DMS153 (cell line): ENCODE results near the gene LTBP1.
"Not testable (repeated sequence)": the region's sequence is repeated elsewhere in the genome, so short reads cannot be mapped to it uniquely, and the experiment has no call there.

Source experiments
- DNase-seq: peaks from one replicate; lab custom pipeline; 2025; lab: John Stamatoyannopoulos, UW

LTBP1 gene

GRCh38 chr2:33343387-33343895 lies 396.7 kb downstream of the LTBP1 start:
- DNase-seq: no peak

GRCh38 chr2:33344230-33344629 lies 397.5 kb downstream of the LTBP1 start:
- DNase-seq: no peak

DNA sequence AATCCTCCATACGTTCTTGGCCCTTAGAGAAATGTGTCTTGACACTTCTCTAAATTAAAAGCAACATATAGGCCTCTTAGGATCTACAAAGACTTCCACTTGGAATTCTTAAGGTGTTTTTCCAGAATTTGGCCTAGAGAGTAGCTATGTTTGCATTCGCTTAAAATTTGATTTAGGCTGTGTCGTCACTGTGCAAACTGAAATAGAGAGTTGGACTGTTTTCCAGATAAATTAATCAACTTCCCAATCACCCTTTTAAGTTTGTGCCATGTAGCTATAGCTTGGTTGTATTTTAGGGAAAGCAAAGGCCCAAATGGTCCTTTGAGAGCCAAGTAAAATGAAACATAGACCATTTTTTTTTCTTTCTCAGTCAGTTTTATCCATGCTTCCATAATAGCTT lies 401.1 kb downstream of the LTBP1 start:
- no peak for DNase-seq

- no peak for DNase-seq
Measured at GRCh38 chr2:33350632-33351031, 403.9 kb downstream of the LTBP1 start.

GRCh38 chr2:33351781-33352180 lies 405.0 kb downstream of the LTBP1 start:
- DNase-seq: no peak

DNA sequence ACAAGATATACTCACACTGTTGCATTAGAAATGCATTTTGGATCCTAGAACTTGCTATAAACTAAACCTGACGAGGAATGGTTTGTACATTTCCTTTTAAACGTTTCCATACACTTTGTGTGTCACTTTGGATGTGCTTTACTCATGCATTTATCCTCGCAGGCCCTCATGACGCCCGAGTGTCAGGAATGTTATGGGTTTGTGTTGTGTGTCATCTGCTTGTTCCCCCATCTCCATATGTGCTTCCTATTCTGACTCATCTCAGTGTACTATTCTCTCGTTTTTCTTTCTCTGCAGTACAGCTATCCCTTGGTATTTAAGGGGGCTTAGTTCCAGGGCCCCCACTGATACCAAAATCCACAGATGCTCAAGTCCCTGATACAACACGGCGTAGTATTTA lies 408.2 kb downstream of the LTBP1 start:
- DNase-seq: no peak

DNA sequence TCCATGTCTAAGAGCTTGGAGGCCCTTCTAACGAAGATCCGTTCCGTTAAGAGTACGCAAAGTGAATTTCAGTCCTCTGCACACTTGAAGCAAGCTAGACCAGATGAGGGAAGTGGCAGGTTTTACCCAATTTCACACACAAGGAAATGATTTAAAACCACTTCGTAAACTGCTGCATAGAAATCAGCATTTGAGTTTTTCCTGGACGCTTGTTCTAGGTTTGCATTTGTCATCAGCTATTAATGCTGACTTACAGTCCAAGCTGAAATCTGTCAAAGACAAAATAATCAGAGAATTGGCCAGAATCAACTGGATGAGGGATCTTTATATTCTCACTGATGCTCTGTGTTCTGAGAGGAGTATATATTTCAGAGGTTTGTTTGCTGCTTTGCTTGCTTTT lies 412.1 kb downstream of the LTBP1 start:
- no peak for DNase-seq

DNA sequence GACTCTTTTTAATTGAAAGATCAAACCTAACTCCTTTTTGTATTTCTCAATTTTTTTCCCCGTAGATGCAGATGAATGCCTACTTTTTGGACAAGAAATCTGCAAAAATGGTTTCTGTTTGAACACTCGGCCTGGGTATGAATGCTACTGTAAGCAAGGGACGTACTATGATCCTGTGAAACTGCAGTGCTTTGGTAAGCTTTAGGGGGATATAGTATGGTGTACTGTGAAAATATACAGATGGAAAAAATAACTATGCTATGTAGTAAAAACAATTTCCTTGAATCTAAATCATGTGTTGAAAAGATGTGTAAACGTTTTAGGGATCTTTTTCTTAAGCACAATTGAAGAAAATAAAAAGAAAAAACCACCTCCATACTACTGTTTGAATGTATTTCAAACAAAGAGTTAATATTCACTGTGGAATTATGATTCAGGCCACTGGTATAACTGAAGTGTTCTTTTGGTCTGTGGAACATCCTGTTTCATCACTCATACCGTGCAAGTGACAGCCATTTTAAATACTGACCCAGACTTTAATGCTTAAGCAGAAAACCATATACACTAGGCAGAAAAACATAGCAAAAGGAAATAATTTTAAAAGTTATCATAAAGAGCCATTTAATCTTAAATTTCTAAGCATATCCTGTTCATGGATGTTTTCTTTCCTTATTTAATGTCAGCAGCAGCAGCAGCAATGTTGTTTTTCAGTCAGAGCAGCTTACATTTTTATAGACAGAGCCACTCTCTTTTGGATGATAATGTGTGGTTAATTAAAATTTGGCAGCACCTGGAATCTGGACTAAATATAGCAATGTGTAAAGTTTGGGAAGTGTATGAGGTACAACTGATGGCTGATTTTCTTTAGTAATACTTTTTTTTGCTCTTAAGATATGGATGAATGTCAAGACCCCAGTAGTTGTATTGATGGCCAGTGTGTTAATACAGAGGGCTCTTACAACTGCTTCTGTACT lies 416.9 kb downstream of the LTBP1 start:
- no peak for DNase-seq

DNA sequence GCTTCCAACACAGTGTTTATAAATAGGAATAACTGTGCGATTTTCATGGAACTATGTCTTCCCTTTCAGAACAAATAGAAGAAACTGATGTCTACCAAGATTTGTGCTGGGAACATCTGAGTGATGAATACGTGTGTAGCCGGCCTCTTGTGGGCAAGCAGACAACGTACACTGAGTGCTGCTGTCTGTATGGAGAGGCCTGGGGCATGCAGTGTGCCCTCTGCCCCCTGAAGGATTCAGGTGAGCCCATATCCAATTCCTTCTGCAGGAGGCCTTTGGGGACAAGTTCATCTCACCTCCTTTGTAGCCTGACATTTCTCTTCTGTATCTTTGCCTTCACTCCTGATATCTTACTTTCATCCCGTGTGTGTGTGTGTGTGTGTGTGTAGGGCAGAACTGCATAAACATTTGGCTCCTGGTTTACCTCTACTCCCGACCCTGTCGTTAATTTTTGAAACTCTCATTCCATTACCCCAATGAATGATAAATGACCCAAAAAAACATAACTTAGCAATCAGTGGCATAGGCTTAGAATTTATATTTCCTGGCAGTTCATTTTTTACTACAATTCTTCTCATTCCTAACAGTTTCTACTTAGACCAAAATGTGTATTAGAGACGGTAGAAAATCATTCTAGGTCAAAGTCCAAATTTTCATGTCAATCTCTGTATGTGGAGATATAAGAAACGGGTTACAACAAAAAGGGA lies 418.7 kb downstream of the LTBP1 start:
- no peak for DNase-seq

DNA sequence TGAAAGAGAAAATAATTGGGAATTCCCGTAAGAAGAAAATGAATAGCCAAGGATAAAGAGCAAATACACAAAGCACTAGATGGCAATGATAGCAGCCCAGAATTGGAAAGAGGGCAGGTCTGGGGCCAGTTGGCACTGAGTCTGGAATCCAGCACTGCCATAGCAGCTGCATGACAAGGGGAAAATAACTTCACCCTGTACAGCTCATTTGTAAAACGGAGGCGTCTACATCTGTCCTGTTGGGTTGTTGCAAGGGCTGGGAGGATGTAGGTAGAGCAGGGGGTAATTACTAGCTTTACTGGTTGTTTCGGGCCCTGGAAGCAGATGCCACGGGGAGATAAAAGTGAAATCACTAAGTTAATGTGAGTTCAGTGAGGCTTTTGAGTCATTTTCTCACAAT lies 419.7 kb downstream of the LTBP1 start:
- no peak for DNase-seq

DNA sequence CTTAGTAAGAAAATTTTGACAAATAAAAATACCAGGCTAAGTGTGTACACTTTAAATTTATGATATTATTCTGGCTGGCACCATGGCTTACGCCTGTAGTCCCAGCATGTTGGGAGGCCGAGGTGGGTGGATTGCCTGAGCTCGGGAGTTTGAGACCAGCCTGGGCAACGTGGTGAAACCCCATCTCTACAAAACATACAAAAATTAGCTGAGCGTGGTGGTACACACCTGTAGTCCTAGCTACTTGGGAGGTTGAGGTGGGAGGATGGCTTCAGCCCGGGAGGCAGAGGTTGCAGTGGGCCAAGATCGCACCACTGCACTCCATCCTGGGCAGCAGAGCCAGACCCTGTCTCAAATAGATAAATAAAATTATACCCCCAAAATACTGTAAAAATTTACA lies 421.8 kb downstream of the LTBP1 start:
- not testable (repeated sequence) for DNase-seq

- no peak for DNase-seq
Measured at GRCh38 chr2:33369191-33369590, 422.4 kb downstream of the LTBP1 start.

DNA sequence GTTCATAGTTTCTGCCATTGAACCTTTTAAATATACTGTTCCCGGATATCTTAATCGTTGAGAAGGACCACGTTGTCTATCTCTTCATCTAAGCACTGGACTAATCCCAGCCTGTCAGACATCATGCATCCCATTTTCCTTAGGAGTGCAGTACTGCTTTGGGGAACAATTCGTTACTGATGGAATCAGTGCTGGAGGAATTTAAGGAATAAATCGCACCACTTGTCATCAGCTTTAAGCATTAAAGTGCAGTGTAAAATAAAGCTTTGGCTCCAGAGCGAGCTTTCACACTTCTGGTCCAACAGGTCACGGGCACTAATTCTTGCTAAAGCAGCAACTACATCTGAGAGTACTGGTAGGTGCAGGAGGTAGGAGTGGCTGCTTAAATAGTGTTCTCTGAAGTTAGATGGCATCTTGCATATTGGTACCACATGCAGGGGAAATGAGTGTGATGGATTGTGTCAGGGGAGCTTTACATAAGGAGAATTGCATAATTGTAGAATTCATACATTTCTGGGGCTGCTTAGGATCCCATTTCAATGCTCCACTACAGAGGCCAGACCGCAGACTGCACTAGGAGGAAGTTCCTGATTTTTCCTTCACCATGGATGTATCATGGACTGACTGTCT lies 424.0 kb downstream of the LTBP1 start:
- no peak for DNase-seq

- DNase-seq: no peak
Measured at GRCh38 chr2:33371304-33372090, 424.7 kb downstream of the LTBP1 start.

DNA sequence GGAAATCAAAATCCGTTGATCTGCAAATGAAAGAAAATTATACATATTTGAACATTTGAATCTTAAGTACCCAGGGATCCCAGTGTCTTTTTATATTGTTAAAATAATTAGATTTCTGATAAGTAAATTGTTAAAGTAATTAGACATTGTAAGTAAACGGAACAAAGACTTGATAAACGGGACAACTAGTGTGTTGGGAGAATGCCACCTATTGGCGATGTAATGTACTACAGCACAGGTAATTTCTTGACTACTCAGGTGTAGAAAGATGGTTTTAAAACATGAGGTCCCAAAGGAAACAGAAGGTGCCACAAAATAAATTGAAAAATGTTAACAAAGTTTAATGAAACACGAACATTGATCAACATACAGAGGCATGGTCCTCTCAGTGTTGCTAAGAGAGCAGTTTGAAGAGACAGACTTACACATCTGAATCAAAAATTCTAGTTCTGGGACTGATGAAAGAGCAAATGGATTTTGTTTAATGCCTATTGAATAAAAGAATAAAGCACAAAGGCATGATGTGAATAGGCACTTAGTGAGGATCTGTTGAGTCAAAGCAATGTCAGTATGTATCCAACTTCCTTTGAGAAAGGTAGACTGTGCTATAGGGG lies 426.3 kb downstream of the LTBP1 start:
- no peak for DNase-seq

- DNase-seq: no peak
Measured at GRCh38 chr2:33373986-33374385, 427.2 kb downstream of the LTBP1 start.

- no peak for DNase-seq
Measured at GRCh38 chr2:33375054-33375453, 428.3 kb downstream of the LTBP1 start.

DNA sequence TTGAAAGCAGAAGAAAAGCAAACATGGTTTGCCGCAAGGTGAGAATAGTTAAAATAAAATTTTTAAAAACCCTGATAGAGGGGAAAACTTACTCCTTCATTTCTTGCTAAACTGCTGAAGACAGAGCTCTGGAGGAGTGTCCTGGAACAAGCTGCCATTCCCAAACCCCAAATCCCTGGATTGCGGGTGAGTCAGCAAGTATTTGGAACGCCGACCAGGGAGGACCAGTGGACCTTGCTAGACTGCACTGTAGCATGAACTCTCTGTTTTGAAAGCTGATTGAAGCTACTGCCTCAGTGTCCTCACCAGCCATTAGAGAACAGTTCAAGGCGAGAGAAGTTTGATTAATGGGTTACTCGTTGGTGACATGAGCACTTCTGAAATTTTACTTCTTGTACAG lies 430.3 kb downstream of the LTBP1 start:
- no peak for DNase-seq

DNA sequence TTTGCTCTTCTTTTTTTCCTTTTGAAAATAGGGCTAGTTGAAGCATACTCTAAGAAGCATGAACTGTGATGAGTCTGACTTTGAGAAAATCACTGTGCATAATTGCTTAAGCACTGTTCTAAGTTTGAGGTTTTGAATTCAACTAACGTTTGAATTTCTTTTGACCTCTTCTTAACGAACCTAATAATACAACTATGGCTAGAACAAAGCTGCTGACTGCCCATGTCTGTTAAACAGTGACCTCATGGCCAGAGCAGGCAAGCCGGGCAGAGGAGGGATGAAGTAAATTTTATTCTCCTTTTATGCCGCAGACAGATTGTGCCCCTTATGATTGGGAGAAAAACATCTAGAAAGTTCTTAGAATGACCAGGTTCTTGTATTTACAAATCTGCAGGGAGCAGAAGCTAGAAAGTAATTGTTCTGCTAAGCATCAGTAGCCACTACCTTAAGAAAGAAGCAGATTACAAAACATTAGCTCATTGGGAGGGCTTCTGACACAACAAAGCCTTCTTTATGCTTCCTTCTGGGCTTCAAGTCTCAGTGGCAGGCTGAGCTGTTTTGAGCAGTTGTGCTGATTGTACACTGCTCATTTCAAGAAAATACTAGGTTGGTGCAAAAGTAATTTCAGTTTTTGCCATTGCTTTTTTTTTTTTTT lies 431.9 kb downstream of the LTBP1 start:
- DNase-seq: no peak

DNA sequence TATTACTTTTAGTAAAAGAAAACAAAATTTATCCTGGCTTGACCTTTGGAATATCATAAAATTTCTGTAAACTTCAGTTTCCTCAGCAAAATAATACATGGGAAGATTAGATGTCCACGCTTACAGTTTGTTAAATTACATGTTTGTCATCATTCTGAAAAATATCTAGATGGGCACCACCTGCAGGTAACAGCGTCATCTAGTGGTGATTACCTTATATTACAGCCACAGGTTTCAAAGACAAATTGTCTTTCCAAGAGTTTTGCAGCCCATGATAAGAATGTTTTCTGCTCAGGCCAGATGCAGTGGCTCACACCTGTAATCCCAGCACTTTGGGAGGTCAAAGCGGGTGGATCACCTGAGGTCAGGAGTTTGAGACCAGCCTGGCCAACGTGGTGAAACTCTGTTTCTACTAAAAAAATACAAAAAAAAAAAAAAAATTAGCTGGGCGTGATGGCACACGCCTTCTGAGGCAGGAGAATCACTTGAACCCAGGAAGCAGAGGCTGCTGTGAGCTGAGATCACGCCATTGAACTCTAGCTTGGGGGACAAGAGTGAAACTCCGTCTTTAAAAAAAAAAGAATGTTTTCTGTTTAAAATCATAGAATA lies 433.4 kb downstream of the LTBP1 start:
- DNase-seq: no peak
